Fibroblast of the aortic adventitia (primary cell): ENCODE data around the gene KLF9. TPM values are rescaled to one million over a fixed set of nuclear protein-coding genes. Genes with fewer than 3 reads are reported as not detected.

Source experiments
- DNase-seq: peaks from one replicate; pipeline ENCODE4 v3.0.0-alpha.2; 2010; ENCODE audit warnings: low read depth
- H3K4me3 ChIP-seq: 2 replicates; pipeline ENCODE4 v1.5.1; 2011; ENCODE audit warnings: low read depth, mild to moderate bottlenecking, control low read depth, low read length, moderate library complexity
- CTCF ChIP-seq: IDR thresholded peaks from 2 replicates; pipeline ENCODE4 v1.5.1; 2011; ENCODE audit warnings: mild to moderate bottlenecking, low read length, control low read depth, inconsistent platforms; ENCODE audit not compliant: insufficient read depth
- total RNA-seq: library from RNA; depleted of rRNA; stranded (reverse); fragments of >200 nt; gene quantifications from 2 replicates; pipeline ENCODE4 v1.2.3, GENCODE V29; 2012; ENCODE audit warnings: low replicate concordance

The KLF9 gene
- total RNA-seq, 1 donor: 30.4 TPM

GRCh38 chr9:70439991-70440706 is 25.7 kb upstream of the KLF9 start:
- no peak for DNase-seq
- no peak for TF ChIP-seq CTCF

DNA sequence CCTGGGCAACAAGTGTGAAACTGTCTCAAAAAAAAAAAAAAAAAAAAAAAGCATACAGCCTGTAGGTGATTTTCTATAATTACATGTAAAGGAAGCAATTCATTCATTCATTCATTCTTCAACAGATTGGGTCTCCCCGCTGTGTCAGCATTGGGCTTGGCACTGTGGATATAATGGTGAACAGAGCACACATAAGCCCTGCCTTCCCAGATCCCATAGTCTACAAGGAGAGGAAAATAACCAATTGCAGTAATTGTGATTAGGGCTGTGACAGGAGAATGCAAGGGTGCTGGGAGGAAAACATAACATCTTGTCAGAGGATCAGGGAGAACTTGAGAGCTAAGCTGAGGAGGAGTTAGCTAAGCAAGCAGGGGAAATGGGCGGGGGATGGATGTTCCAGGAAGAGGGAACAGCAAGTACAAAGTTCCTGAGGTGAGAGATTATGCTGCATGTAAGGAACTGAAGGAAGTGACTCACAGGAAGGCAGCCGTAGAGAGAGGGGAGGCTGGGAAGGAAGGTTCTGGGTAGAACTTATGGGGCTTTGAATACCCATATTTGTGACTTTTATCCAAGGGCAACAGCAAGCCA is 24.0 kb upstream of the KLF9 start:
- H3K4me3 ChIP-seq: no peak overlapping the region
- no peak for TF ChIP-seq CTCF
- peak; percentile 63 for DNase-seq

More at GRCh38 chr9:70439991-70440706, 25.7 kb upstream of the KLF9 start:
- H3K4me3 ChIP-seq: no peak overlapping the region

DNA sequence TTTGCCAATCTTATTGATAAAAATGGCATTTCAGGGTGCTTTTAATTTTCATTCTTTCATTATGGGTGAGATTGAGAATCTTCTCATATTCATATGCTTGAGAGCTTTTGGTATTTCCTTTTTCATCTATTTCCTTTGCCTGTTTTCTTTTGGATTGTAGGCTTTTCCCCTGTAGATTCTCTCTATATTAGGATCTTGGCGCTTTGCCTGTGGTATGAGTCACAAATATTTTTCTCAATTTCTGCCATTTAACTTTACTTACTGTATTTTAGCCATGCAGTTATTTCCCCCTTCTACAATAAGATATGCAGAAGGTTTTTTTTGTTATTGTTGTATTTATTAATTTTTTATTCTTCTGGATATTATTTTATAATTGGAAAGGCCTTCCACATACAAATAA is 21.5 kb upstream of the KLF9 start:
- peak; percentile 91 for DNase-seq
- no peak overlapping the region for H3K4me3 ChIP-seq
- TF ChIP-seq CTCF: no peak

- no peak overlapping the region for H3K4me3 ChIP-seq
- no peak for DNase-seq
- no peak for TF ChIP-seq CTCF
Observed at GRCh38 chr9:70429899-70430298, 15.4 kb upstream of the KLF9 start.

DNA sequence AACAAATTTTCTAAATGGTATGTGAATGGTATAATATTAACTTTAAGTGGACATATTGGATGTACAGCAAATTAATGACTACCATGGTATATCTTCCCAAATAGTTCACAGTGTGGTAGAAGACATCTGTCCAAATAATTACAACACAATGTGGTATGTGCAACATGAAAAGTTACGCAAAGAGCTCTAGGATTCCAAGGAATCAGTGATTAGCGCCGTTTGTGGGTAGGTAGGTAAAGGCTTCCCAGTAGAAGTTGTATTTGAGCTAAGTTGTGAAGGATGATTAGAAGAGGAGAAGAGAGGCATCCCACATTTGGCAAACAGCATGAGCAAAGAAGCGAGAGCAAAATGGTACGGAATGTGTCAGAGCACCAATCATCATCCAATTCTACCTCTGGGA is 14.3 kb upstream of the KLF9 start:
- no peak for DNase-seq
- no peak for TF ChIP-seq CTCF
- H3K4me3 ChIP-seq: no peak overlapping the region

- peak; percentile 63 for DNase-seq
- no peak overlapping the region for H3K4me3 ChIP-seq
- peak; percentile 26 for TF ChIP-seq CTCF
Observed at GRCh38 chr9:70427161-70427945, 12.9 kb upstream of the KLF9 start.
